Measurements from ENCODE around the gene TMEM86A. TPM values are rescaled to one million over a fixed set of nuclear protein-coding genes. Genes with fewer than 3 reads are reported as not detected.
A peak's percentile ranks its signal among the peaks of the same experiment; 100 is the strongest.
"Not testable (repeated sequence)": the region's sequence is repeated elsewhere in the genome, so short reads cannot be mapped to it uniquely, and the experiment has no call there.

The TMEM86A gene
- total RNA-seq, 2 donors from 2014 or later, result 6.2 to 6.9 TPM

- H3K27ac ChIP-seq (ENCODE audit: low read depth, low read length), result no peak overlapping the region
- H3K36me3 ChIP-seq (ENCODE audit: control insufficient read depth, insufficient read depth, low read length), result no peaks in the 10 kb centered on the region
- no peak overlapping the region for H3K4me3 ChIP-seq (ENCODE audit: low read length)
- H3K9me3 ChIP-seq (ENCODE audit: control insufficient read depth, low read length), result no peaks in the 10 kb centered on the region
- Mint-ChIP-seq H3K4me1 (no peaks in the 10 kb centered on the region), H3K27me3 (ENCODE audit: insufficient read depth) (peaks cover 22% of the 10 kb centered on the region), H3K27ac (no peak overlapping the region), H3K4me3 (no peak overlapping the region), H3K36me3 (ENCODE audit: low read depth) (no peaks in the 10 kb centered on the region), H3K9me3 (peaks cover 27% of the 10 kb centered on the region)
- no peak overlapping the region for H3K9ac ChIP-seq (ENCODE audit: extremely low read depth, low read length, poor library complexity, severe bottlenecking)
- TF ChIP-seq CTCF (conservative IDR thresholded peaks at IDR 0.05), result no peak
- no peak for DNase-seq
- H3K27me3 ChIP-seq (ENCODE audit: control insufficient read depth, insufficient read depth, low read length, poor library complexity, severe bottlenecking), result no peaks in the 10 kb centered on the region
- 87 to 91% methylated on average over 4 to 5 of the region's 5 CpGs for WGBS, 2 experiments (ENCODE audit: insufficient coverage in 1 of 2, insufficient read length in 1 of 2)
- no peaks in the 10 kb centered on the region for H3K4me1 ChIP-seq (ENCODE audit: control insufficient read depth, insufficient read depth, low read length)
These were observed 40.9 kb upstream of the TMEM86A start for GRCh38 chr11:18657673-18658072.

- H3K36me3 ChIP-seq (ENCODE audit: control insufficient read depth, insufficient read depth, low read length); H3K4me3 Mint-ChIP-seq; H3K27ac ChIP-seq (ENCODE audit: low read depth, low read length); H3K9ac ChIP-seq (ENCODE audit: extremely low read depth, low read length, poor library complexity, severe bottlenecking); H3K9me3 Mint-ChIP-seq; H3K27me3 ChIP-seq (ENCODE audit: control insufficient read depth, insufficient read depth, low read length, poor library complexity, severe bottlenecking); H3K36me3 Mint-ChIP-seq (ENCODE audit: low read depth); H3K27ac Mint-ChIP-seq; H3K4me1 ChIP-seq (ENCODE audit: control insufficient read depth, insufficient read depth, low read length); H3K9me3 ChIP-seq (ENCODE audit: control insufficient read depth, low read length); DNase-seq; H3K4me3 ChIP-seq (ENCODE audit: low read length): not testable (repeated sequence)
- Mint-ChIP-seq H3K4me1 (peaks cover 11% of the 10 kb centered on the region), H3K27me3 (ENCODE audit: insufficient read depth) (peaks cover 28% of the 10 kb centered on the region)
- 67 to 74% methylated on average over 3 to 10 of the region's 10 CpGs for WGBS, 2 experiments (ENCODE audit: insufficient coverage in 1 of 2, insufficient read length in 1 of 2)
These were observed 33.2 kb upstream of the TMEM86A start for GRCh38 chr11:18665353-18665872.

- no peaks in the 10 kb centered on the region for H3K9me3 Mint-ChIP-seq
- Histone ChIP-seq H3K36me3 (ENCODE audit: control insufficient read depth, insufficient read depth, low read length) (no peaks in the 10 kb centered on the region), H3K27me3 (ENCODE audit: control insufficient read depth, insufficient read depth, low read length, poor library complexity, severe bottlenecking) (no peaks in the 10 kb centered on the region), H3K4me1 (ENCODE audit: control insufficient read depth, insufficient read depth, low read length) (no peaks in the 10 kb centered on the region), H3K27ac (ENCODE audit: low read depth, low read length) (no peak overlapping the region), H3K9ac (ENCODE audit: extremely low read depth, low read length, poor library complexity, severe bottlenecking) (no peak overlapping the region), H3K9me3 (ENCODE audit: control insufficient read depth, low read length) (no peaks in the 10 kb centered on the region), H3K4me3 (ENCODE audit: low read length) (no peak overlapping the region)
- peaks cover 11% of the 10 kb centered on the region for H3K4me1 Mint-ChIP-seq
- no peaks in the 10 kb centered on the region for H3K36me3 Mint-ChIP-seq (ENCODE audit: low read depth)
- no peak for TF ChIP-seq CTCF (conservative IDR thresholded peaks at IDR 0.05)
- H3K27me3 Mint-ChIP-seq (ENCODE audit: insufficient read depth), result peaks cover 5% of the 10 kb centered on the region
- H3K27ac Mint-ChIP-seq, result peak overlapping the region; percentile 64
- 86 to 93% methylated on average over 4 of the region's 4 CpGs for WGBS, 2 experiments (ENCODE audit: insufficient coverage in 1 of 2, insufficient read length in 1 of 2)
- DNase-seq, result no peak
- no peak overlapping the region for H3K4me3 Mint-ChIP-seq
These were observed 30.4 kb upstream of the TMEM86A start for GRCh38 chr11:18668131-18668530.

GRCh38 chr11:18669219-18669596 is 29.4 kb upstream of the TMEM86A start:
- TF ChIP-seq CTCF (conservative IDR thresholded peaks at IDR 0.05), result no peak
- H3K4me3 ChIP-seq (ENCODE audit: low read length), result no peak overlapping the region
- Mint-ChIP-seq H3K4me3 (no peak overlapping the region), H3K27ac (no peak overlapping the region), H3K36me3 (ENCODE audit: low read depth) (no peaks in the 10 kb centered on the region), H3K27me3 (ENCODE audit: insufficient read depth) (peaks cover 5% of the 10 kb centered on the region), H3K9me3 (no peaks in the 10 kb centered on the region), H3K4me1 (peaks cover 11% of the 10 kb centered on the region)
- H3K4me1 ChIP-seq (ENCODE audit: control insufficient read depth, insufficient read depth, low read length), result no peaks in the 10 kb centered on the region
- H3K36me3 ChIP-seq (ENCODE audit: control insufficient read depth, insufficient read depth, low read length), result no peaks in the 10 kb centered on the region
- DNase-seq, result no peak
- WGBS, 2 experiments (ENCODE audit: insufficient coverage in 1 of 2, insufficient read length in 1 of 2), result 61 to 86% methylated on average over 2 of the region's 2 CpGs
- H3K9me3 ChIP-seq (ENCODE audit: control insufficient read depth, low read length), result no peaks in the 10 kb centered on the region
- H3K27me3 ChIP-seq (ENCODE audit: control insufficient read depth, insufficient read depth, low read length, poor library complexity, severe bottlenecking), result no peaks in the 10 kb centered on the region
- H3K9ac ChIP-seq (ENCODE audit: extremely low read depth, low read length, poor library complexity, severe bottlenecking), result no peak overlapping the region
- no peak overlapping the region for H3K27ac ChIP-seq (ENCODE audit: low read depth, low read length)

All from endodermal cell (in vitro differentiated cells).